Liver (tissue), 9 donors: Measurements from ENCODE around the gene TBRG4. TPM values are rescaled to one million over a fixed set of nuclear protein-coding genes. Genes with fewer than 3 reads are reported as not detected.

Experiments
- DNase-seq: peaks from one replicate; pipeline ENCODE4 v3.0.0-alpha.2; 2017; ENCODE audit warnings: low spot score
- H3K27ac ChIP-seq, 2 donors: one replicate each; pipeline ENCODE4 v1.7.0; 2013; ENCODE audit warnings: inconsistent platforms in 2 of 2, low read length in 2 of 2, control low read depth in 1 of 2, low read depth in 1 of 2, mild to moderate bottlenecking in 1 of 2
- H3K27me3 ChIP-seq, 4 donors: one replicate each; pipeline versions ENCODE4 v1.6.1 to v1.7.0; 2013; ENCODE audit warnings: low read length in 3 of 4, inconsistent platforms in 1 of 4, mild to moderate bottlenecking in 1 of 4, moderate library complexity in 1 of 4; ENCODE audit not compliant: control insufficient read depth in 4 of 4, insufficient read depth in 4 of 4
- H3K36me3 ChIP-seq, 4 donors: one replicate each; pipeline versions ENCODE4 v1.6.1 to v1.7.0; 2013; ENCODE audit warnings: low read length in 3 of 4, mild to moderate bottlenecking in 3 of 4, low read depth in 1 of 4, moderate library complexity in 1 of 4; ENCODE audit not compliant: control insufficient read depth in 4 of 4, insufficient read depth in 3 of 4
- H3K4me1 ChIP-seq, 4 donors: one replicate each; pipeline versions ENCODE4 v1.6.1 to v1.7.0; 2013; ENCODE audit warnings: low read length in 3 of 4, mild to moderate bottlenecking in 3 of 4, moderate library complexity in 1 of 4; ENCODE audit not compliant: control insufficient read depth in 4 of 4, insufficient read depth in 4 of 4
- H3K4me3 ChIP-seq, 3 donors: one replicate each; pipeline versions ENCODE4 v1.6.1 to v1.7.0; 2013; ENCODE audit warnings: low read length in 3 of 3, control low read depth in 1 of 3, low read depth in 1 of 3, mild to moderate bottlenecking in 1 of 3
- H3K9ac ChIP-seq, 2 donors: one replicate each; pipeline ENCODE4 v1.7.0; 2013; ENCODE audit warnings: low read length in 2 of 2, mild to moderate bottlenecking in 2 of 2, moderate library complexity in 2 of 2, control low read depth in 1 of 2, low read depth in 1 of 2
- H3K9me3 ChIP-seq, 4 donors: one replicate each; pipeline versions ENCODE4 v1.6.1 to v1.7.0; 2013; ENCODE audit warnings: low read length in 3 of 4; ENCODE audit not compliant: control insufficient read depth in 4 of 4
- EGR1 ChIP-seq, 2 donors: IDR thresholded peaks; 2 replicates each; pipeline ENCODE4 v1.6.1; 2016 to 2018; ENCODE audit warnings: antibody characterized with exemption in 2 of 2, low read depth in 2 of 2
- FOXA1 ChIP-seq: IDR thresholded peaks from 2 replicates; pipeline ENCODE4 v1.6.1; 2016; ENCODE audit warnings: antibody characterized with exemption
- FOXA2 ChIP-seq: IDR thresholded peaks from 2 replicates; pipeline ENCODE4 v1.6.1; 2016; ENCODE audit warnings: antibody characterized with exemption
- HNF4A ChIP-seq, 2 donors: conservative IDR thresholded peaks; 2 replicates each; pipeline ENCODE4 v1.6.1; 2016; ENCODE audit warnings: antibody characterized with exemption in 2 of 2, mild to moderate bottlenecking in 2 of 2
- HNF4G ChIP-seq: IDR thresholded peaks from 2 replicates; pipeline ENCODE4 v1.6.1; 2016; ENCODE audit warnings: antibody characterized with exemption
- JUND ChIP-seq, 2 donors: IDR thresholded peaks; 2 replicates each; pipeline ENCODE4 v1.6.1; 2016; ENCODE audit warnings: antibody characterized with exemption in 2 of 2
- MAX ChIP-seq: IDR thresholded peaks from 2 replicates; pipeline ENCODE4 v1.6.1; 2016; ENCODE audit warnings: antibody characterized with exemption
- NR2F2 ChIP-seq: IDR thresholded peaks from 2 replicates; pipeline ENCODE4 v1.6.1; 2016; ENCODE audit warnings: antibody characterized with exemption
- RAD21 ChIP-seq, 2 donors: IDR thresholded peaks; 2 replicates each; pipeline ENCODE4 v1.6.1; 2016; ENCODE audit warnings: antibody characterized with exemption in 2 of 2, mild to moderate bottlenecking in 2 of 2
- REST ChIP-seq: IDR thresholded peaks from 2 replicates; pipeline ENCODE4 v1.6.1; 2016; ENCODE audit warnings: antibody characterized with exemption, mild to moderate bottlenecking
- RXRA ChIP-seq, 2 donors: IDR thresholded peaks; 2 replicates each; pipeline ENCODE4 v1.6.1; 2017 to 2018; ENCODE audit warnings: antibody characterized with exemption in 2 of 2, mild to moderate bottlenecking in 1 of 2
- TAF1 ChIP-seq: conservative IDR thresholded peaks from 2 replicates; pipeline ENCODE4 v1.6.1; 2016; ENCODE audit warnings: antibody characterized with exemption, mild to moderate bottlenecking
- YY1 ChIP-seq: IDR thresholded peaks from 2 replicates; pipeline ENCODE4 v1.6.1; 2016; ENCODE audit warnings: antibody characterized with exemption, mild to moderate bottlenecking
- ZBTB33 ChIP-seq: IDR thresholded peaks from 2 replicates; pipeline ENCODE4 v1.6.1; 2016; ENCODE audit warnings: antibody characterized with exemption
- WGBS: extraction: QIAGEN DNeasy Blood & Tissue Kit; methylation state at CpG from one replicate; pipeline ENCODE4 v1.1.7; 2013; 5-methylcytosine and 5-hydroxymethylcytosine counted together
- polyA plus RNA-seq, 2 donors: library from polyadenylated mRNA; stranded (reverse) in 1 of 2; unstranded in 1 of 2; fragments of 200-250 nt in 1 of 2; fragments of >200 nt in 1 of 2; fragmentation: Nextera tagmentation in 1 of 2; extraction: Ambion mirVana in 1 of 2; gene quantifications; one replicate each; pipeline versions ENCODE4 v1.2.1 to v1.2.3, GENCODE V29; 2013 to 2015
- total RNA-seq, 2 donors: library from RNA; depleted of rRNA; stranded (reverse); fragments of >200 nt; gene quantifications; one replicate each; pipeline ENCODE4 v1.2.3, GENCODE V29; 2014
- TF ChIP-seq, protein P1 (sequence below): IDR thresholded peaks from 2 replicates; pipeline ENCODE4 v1.6.1; 2016; ENCODE audit warnings: antibody characterized with exemption
- TF ChIP-seq, protein P2 (sequence below): fragments of 150-350 bp; IDR thresholded peaks from 2 replicates; pipeline ENCODE4 v1.5.1; 2017; ENCODE audit warnings: improper control_type of control experiment, low read depth, low read length; ENCODE audit not compliant: missing input control
- donor health status: healthy.
- donor health status: healthy.
- donor health status: healthy.
- donor health status: healthy.
- donor health status: healthy.

TBRG4 gene
- total and polyA plus RNA-seq, 4 donors = 30.3 to 47.6 (median 38.2) TPM

- no peak for DNase-seq
These were observed 27.2 kb upstream of the TBRG4 start for GRCh38 chr7:45138433-45139267.

More at GRCh38 chr7:45138433-45139267, 27.2 kb upstream of the TBRG4 start:
- TF ChIP-seq NR2F2 = no peak
- no peak for TF ChIP-seq FOXA1
- TF ChIP-seq MAX = no peak
- TF ChIP-seq, protein P1, sequence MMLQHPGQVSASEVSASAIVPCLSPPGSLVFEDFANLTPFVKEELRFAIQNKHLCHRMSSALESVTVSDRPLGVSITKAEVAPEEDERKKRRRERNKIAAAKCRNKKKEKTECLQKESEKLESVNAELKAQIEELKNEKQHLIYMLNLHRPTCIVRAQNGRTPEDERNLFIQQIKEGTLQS = no peak
- TF ChIP-seq HNF4G = no peak
- TF ChIP-seq FOXA2 = no peak
- no peak for TF ChIP-seq TAF1
- TF ChIP-seq, protein P2, sequence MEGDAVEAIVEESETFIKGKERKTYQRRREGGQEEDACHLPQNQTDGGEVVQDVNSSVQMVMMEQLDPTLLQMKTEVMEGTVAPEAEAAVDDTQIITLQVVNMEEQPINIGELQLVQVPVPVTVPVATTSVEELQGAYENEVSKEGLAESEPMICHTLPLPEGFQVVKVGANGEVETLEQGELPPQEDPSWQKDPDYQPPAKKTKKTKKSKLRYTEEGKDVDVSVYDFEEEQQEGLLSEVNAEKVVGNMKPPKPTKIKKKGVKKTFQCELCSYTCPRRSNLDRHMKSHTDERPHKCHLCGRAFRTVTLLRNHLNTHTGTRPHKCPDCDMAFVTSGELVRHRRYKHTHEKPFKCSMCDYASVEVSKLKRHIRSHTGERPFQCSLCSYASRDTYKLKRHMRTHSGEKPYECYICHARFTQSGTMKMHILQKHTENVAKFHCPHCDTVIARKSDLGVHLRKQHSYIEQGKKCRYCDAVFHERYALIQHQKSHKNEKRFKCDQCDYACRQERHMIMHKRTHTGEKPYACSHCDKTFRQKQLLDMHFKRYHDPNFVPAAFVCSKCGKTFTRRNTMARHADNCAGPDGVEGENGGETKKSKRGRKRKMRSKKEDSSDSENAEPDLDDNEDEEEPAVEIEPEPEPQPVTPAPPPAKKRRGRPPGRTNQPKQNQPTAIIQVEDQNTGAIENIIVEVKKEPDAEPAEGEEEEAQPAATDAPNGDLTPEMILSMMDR = no peak
- no peak for TF ChIP-seq JUND (IDR thresholded peaks at IDR 0.05)
- TF ChIP-seq YY1 = no peak
- no peak for TF ChIP-seq RXRA (IDR thresholded peaks at IDR 0.05)
- no peak for TF ChIP-seq REST
- no peak for TF ChIP-seq ZBTB33
- TF ChIP-seq HNF4A (conservative IDR thresholded peaks at IDR 0.05) = no peak
- TF ChIP-seq EGR1 (IDR thresholded peaks at IDR 0.05; ENCODE audit: low read depth in 2 of 2) = no peak
- no peak for TF ChIP-seq RAD21 (IDR thresholded peaks at IDR 0.05)
- Histone ChIP-seq H3K27ac (no peak overlapping the region), H3K9me3 (no peaks in the 10 kb centered on the region), H3K9ac (no peak overlapping the region), H3K36me3 (no peaks in the 10 kb centered on the region), H3K4me1 (peaks cover 0 to 4% (median 1%) of the 10 kb centered on the region in 4 donors), H3K4me3 (no peak overlapping the region), H3K27me3 (no peaks in the 10 kb centered on the region)
- 80% methylated on average over 10 of the region's 10 CpGs for WGBS
